ENCODE measurements around the gene LRRIQ3. TPM values are rescaled to one million over a fixed set of nuclear protein-coding genes. Genes with fewer than 3 reads are reported as not detected.

The LRRIQ3 gene
- total and polyA plus RNA-seq, 9 of the 15 experiments (the other 6 are each of a cell fraction or from before 2014, with no cell fraction given) = 0.27 to 2.8 (median 1.7) TPM

- no peak for TF ChIP-seq ZBTB40 (IDR thresholded peaks at IDR 0.05)
- TF ChIP-seq ZBTB40 (CRISPR knock-in tag; IDR thresholded peaks at IDR 0.05) = no peak
- no peak for TF ChIP-seq CCNT2 (IDR thresholded peaks at IDR 0.05; ENCODE audit: borderline replicate concordance, extremely low read depth, insufficient read length, low read depth, low read length)
- TF ChIP-seq TOE1 (IDR thresholded peaks at IDR 0.05; ENCODE audit: borderline replicate concordance) = no peak
- no peak for TF ChIP-seq TOE1 (CRISPR knock-in tag; IDR thresholded peaks at IDR 0.05; ENCODE audit: borderline replicate concordance, low read depth)
- TF ChIP-seq MED1 (CRISPR knock-in tag; IDR thresholded peaks at IDR 0.05; ENCODE audit: borderline replicate concordance) = no peak
- no peak for TF ChIP-seq HDAC8 (tag; IDR thresholded peaks at IDR 0.05)
- TF ChIP-seq SREBF2 (CRISPR knock-in tag; IDR thresholded peaks at IDR 0.05) = no peak
- TF ChIP-seq ZNF408 (CRISPR knock-in tag; IDR thresholded peaks at IDR 0.05; ENCODE audit: low read depth) = no peak
- no peak for TF ChIP-seq KAT2B (IDR thresholded peaks at IDR 0.05; ENCODE audit: low read depth, low read length)
- TF ChIP-seq EHMT2 (IDR thresholded peaks at IDR 0.05) = no peak
- no peak for TF ChIP-seq SETDB1 (IDR thresholded peaks at IDR 0.05; ENCODE audit: low read length)
- TF ChIP-seq ZNF695 (CRISPR knock-in tag; IDR thresholded peaks at IDR 0.05) = no peak
- no peak for TF ChIP-seq ZNF518B (CRISPR knock-in tag; IDR thresholded peaks at IDR 0.05)
- no peak for TF ChIP-seq RCOR1 (IDR thresholded peaks at IDR 0.05; ENCODE audit: borderline replicate concordance in 1 of 2, low read depth in 2 of 2, low read length in 2 of 2)
- no peak for TF ChIP-seq PPARD (CRISPR knock-in tag; IDR thresholded peaks at IDR 0.05)
- TF ChIP-seq MYBL2 (IDR thresholded peaks at IDR 0.05; ENCODE audit: low read depth) = no peak
- TF ChIP-seq MYBL2 (CRISPR knock-in tag; IDR thresholded peaks at IDR 0.05; ENCODE audit: borderline replicate concordance) = no peak
Observed at GRCh38 chr1:74038042-74038441, 159.9 kb downstream of the LRRIQ3 start (continued).
